Uterine smooth muscle cell (primary cell): ENCODE data around the gene CTBS. TPM values are rescaled to one million over a fixed set of nuclear protein-coding genes. Genes with fewer than 3 reads are reported as not detected.

Source experiments
- total RNA-seq: library from RNA; depleted of rRNA; stranded (reverse); fragments of >200 nt; gene quantifications from 2 replicates; pipeline ENCODE4 v1.2.3, GENCODE V29; 2014

Gene CTBS, protein sequence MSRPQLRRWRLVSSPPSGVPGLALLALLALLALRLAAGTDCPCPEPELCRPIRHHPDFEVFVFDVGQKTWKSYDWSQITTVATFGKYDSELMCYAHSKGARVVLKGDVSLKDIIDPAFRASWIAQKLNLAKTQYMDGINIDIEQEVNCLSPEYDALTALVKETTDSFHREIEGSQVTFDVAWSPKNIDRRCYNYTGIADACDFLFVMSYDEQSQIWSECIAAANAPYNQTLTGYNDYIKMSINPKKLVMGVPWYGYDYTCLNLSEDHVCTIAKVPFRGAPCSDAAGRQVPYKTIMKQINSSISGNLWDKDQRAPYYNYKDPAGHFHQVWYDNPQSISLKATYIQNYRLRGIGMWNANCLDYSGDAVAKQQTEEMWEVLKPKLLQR
- total RNA-seq = 11.6 and 16.4 TPM in 2 replicates

DNA sequence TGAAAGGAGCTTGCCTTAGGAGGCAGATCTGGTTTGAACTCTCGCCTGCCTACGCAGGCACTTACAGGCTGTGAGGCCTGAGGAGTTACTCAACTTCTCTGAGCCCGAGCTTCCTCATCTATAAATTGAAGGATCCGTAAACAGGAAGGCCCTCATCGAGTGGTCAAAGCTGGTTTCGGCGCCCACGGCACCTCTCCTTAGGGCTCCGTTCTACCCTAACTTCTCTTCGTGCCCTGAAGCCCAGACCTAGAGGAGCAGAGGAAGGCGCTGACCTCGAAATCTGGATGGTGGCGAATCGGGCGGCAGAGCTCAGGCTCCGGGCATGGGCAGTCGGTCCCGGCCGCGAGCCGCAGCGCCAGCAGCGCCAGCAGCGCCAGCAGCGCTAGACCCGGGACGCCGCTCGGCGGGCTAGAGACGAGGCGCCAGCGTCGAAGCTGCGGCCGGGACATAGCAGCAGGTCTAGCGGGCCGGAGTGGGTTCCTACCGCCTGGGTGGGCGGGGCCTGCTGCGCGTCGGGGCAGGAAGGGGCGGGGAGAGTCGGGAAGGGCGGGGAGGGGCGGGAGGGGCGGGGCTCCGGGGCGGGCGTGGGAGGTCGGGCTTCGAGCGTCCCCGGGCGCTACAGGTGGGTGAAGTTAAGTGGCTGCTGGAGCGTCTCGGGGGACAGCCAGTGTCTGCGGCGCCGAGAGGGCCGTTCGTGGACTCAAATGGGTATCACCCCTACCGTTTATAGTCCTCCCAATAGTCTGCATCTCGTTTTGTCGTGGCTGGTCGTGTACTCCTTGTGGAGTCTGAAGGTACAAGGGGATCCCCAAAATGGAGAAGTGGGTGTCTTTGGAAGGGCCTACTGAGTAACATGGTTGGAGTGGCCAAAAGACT is at the start of gene CTBS:
Gene CTBS (minus strand): TSS at position 474 of the 876 bp plus-strand sequence. CDS start 25 bp downstream, at position 449.

GRCh38 chr1:84506002-84506728 is 68.1 kb downstream of the CTBS start, which contains the start of the genes GNG5 and SPATA1:
TSS of gene GNG5 (minus strand) at chr1:84506581. CDS start at chr1:84506091, 490 bp downstream.
TSS of gene SPATA1 (plus strand) at chr1:84506386. CDS start at chr1:84516360, 9,974 bp downstream.

Other genes with a start within 250 kb of the CTBS start
- not detected in 2 replicates for gene DNASE2B, start 176.0 kb downstream of the CTBS start, total RNA-seq
- gene RPF1, start 95.2 kb downstream of the CTBS start, total RNA-seq = 32.7 and 44.7 TPM in 2 replicates
- gene SPATA1, start 68.1 kb downstream of the CTBS start, total RNA-seq = 0.37 and 1.1 TPM in 2 replicates
- 11.4 and 15.4 TPM in 2 replicates for gene GNG5, start 67.9 kb downstream of the CTBS start, total RNA-seq
- 58.5 and 83.6 TPM in 2 replicates for gene SSX2IP, start 116.0 kb upstream of the CTBS start, total RNA-seq